WTC11 (cell line): ENCODE measurements around the gene OSGEP. TPM values are rescaled to one million over a fixed set of nuclear protein-coding genes. Genes with fewer than 3 reads are reported as not detected.

Experiments
- ATAC-seq: fragments of 200-7000 bp; cut with Tn5 transposase; 2 replicates; pipeline ENCODE4 v1.10.0; 2021; ENCODE audit warnings: mild to moderate bottlenecking, moderate library complexity
- CTCF ChIA-PET: fragments of 300-600 bp; sonication (Branson Sonifier 250); formaldehyde crosslinking; loops from one replicate; lab custom pipeline; 2021; ENCODE audit warnings: antibody characterized with exemption; lab: Charles Lee
- POLR2A ChIA-PET: fragments of 350-600 bp; sonication (Branson Sonifier 250); formaldehyde crosslinking; loops from one replicate; lab custom pipeline; 2021; ENCODE audit warnings: antibody characterized with exemption; lab: Charles Lee
- DNase-seq: peaks from one replicate; pipeline ENCODE4 v3.0.0; 2021; ENCODE audit warnings: low spot score
- H3K27ac Mint-ChIP-seq: 2 replicates; pipeline ENCODE4 v1.8.0; 2021; ENCODE audit warnings: mixed read lengths
- H3K27me3 Mint-ChIP-seq: 2 replicates; pipeline ENCODE4 v1.8.0; 2021; ENCODE audit warnings: low read depth, mild to moderate bottlenecking, moderate library complexity, mixed read lengths
- H3K36me3 Mint-ChIP-seq: 2 replicates; pipeline ENCODE4 v1.8.0; 2021; ENCODE audit warnings: mixed read lengths
- H3K4me1 Mint-ChIP-seq: 2 replicates; pipeline ENCODE4 v1.8.0; 2022; ENCODE audit warnings: mixed read lengths
- H3K4me3 Mint-ChIP-seq: 2 replicates; pipeline ENCODE4 v1.8.0; 2021; ENCODE audit warnings: mild to moderate bottlenecking, moderate library complexity, mixed read lengths
- H3K9me3 Mint-ChIP-seq: 2 replicates; pipeline ENCODE4 v1.8.0; 2021; ENCODE audit warnings: mixed read lengths
- ARID4B ChIP-seq: sonication (generic); formaldehyde crosslinking; IDR thresholded peaks from 2 replicates; pipeline ENCODE4 v1.8.0; 2023; ENCODE audit warnings: missing genetic modification reagents, mild to moderate bottlenecking, borderline replicate concordance
- ATF2 ChIP-seq: sonication (generic); formaldehyde crosslinking; IDR thresholded peaks from 2 replicates; pipeline ENCODE4 v1.8.1; 2022; ENCODE audit warnings: low read depth, missing genetic modification reagents, borderline replicate concordance
- EMX1 ChIP-seq: fragments of 250-450 bp; sonication (Bioruptor Pico); IDR thresholded peaks from 2 replicates; pipeline ENCODE4 v1.8.0; 2021; ENCODE audit warnings: mild to moderate bottlenecking
- IRF2 ChIP-seq: sonication (generic); formaldehyde crosslinking; IDR thresholded peaks from 2 replicates; pipeline ENCODE4 v1.8.0; 2022; ENCODE audit warnings: low read depth, missing genetic modification reagents, borderline replicate concordance
- MLX ChIP-seq: sonication (generic); formaldehyde crosslinking; IDR thresholded peaks from 2 replicates; pipeline ENCODE4 v1.8.1; 2023; ENCODE audit warnings: mild to moderate bottlenecking, missing genetic modification reagents, moderate library complexity
- ZBTB21 ChIP-seq: sonication (generic); formaldehyde crosslinking; IDR thresholded peaks from 2 replicates; pipeline ENCODE4 v1.8.1; 2023; ENCODE audit warnings: mild to moderate bottlenecking, missing genetic modification reagents, borderline replicate concordance
- ZBTB43 ChIP-seq: sonication (generic); formaldehyde crosslinking; IDR thresholded peaks from 2 replicates; pipeline ENCODE4 v1.8.1; 2023; ENCODE audit warnings: mild to moderate bottlenecking, missing genetic modification reagents
- ZNF317 ChIP-seq: sonication (generic); formaldehyde crosslinking; IDR thresholded peaks from 2 replicates; pipeline ENCODE4 v1.8.1; 2023; ENCODE audit warnings: low read depth, mild to moderate bottlenecking, moderate library complexity, missing genetic modification reagents, borderline replicate concordance
- total RNA-seq: library from RNA; stranded (reverse); gene quantifications from 3 replicates; pipeline ENCODE4 v1.2.3, GENCODE V29; 2021
- TF ChIP-seq, protein P1 (sequence below): fragments of 250-450 bp; sonication (Bioruptor Pico); IDR thresholded peaks from 2 replicates; pipeline ENCODE4 v1.9.0; 2021; ENCODE audit warnings: mild to moderate bottlenecking, borderline replicate concordance
- TF ChIP-seq, protein P2 (sequence below): fragments of 200-600 bp; IDR thresholded peaks from 2 replicates; pipeline ENCODE4 v1.8.0; 2022; ENCODE audit warnings: antibody characterized with exemption

Gene OSGEP
- total RNA-seq, 1 experiment from 2014 or later: 40.0 TPM

DNA sequence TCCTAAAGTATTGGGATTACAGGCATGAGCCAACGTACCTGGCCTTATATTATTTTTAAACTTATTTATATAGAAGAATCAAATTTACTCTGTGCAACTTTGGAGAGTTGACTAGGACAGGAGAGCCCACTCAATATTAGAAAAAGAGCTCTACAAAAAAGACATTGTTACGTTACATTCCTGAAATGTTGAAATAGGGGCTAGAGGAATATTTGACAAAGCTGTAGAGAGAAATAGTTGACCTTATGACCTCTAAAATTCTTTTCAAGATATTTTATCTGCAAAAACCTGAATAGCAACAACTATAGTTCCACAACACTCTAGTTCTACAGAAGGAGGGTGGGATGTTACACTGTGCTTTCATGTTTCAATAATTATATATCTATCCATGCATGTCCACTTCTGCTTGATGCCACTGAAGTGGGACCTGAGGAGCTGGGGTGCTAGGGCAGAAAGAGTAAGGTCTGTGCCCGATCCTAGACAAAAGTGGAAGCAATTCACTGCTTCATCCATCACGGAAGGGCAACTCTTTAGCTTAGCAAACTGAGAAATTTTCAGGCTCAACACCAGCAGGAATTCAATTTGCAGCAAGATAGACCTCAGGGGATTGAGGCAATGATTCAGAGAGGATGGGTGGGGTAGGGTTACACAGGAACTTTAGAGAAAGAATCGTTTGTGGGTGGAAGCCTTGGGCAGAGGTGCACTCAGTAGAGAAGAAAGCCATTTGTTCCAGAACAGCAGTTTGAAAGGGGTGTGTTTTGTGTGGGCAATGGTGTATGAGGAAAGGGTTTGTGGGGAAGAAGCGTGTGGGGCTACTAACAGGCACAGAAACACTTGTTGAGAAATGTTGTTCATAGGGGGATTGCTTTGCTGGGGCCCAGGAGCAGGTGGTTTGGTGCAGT lies 34.7 kb upstream of the OSGEP start (continued):
- TF ChIP-seq, protein P1, sequence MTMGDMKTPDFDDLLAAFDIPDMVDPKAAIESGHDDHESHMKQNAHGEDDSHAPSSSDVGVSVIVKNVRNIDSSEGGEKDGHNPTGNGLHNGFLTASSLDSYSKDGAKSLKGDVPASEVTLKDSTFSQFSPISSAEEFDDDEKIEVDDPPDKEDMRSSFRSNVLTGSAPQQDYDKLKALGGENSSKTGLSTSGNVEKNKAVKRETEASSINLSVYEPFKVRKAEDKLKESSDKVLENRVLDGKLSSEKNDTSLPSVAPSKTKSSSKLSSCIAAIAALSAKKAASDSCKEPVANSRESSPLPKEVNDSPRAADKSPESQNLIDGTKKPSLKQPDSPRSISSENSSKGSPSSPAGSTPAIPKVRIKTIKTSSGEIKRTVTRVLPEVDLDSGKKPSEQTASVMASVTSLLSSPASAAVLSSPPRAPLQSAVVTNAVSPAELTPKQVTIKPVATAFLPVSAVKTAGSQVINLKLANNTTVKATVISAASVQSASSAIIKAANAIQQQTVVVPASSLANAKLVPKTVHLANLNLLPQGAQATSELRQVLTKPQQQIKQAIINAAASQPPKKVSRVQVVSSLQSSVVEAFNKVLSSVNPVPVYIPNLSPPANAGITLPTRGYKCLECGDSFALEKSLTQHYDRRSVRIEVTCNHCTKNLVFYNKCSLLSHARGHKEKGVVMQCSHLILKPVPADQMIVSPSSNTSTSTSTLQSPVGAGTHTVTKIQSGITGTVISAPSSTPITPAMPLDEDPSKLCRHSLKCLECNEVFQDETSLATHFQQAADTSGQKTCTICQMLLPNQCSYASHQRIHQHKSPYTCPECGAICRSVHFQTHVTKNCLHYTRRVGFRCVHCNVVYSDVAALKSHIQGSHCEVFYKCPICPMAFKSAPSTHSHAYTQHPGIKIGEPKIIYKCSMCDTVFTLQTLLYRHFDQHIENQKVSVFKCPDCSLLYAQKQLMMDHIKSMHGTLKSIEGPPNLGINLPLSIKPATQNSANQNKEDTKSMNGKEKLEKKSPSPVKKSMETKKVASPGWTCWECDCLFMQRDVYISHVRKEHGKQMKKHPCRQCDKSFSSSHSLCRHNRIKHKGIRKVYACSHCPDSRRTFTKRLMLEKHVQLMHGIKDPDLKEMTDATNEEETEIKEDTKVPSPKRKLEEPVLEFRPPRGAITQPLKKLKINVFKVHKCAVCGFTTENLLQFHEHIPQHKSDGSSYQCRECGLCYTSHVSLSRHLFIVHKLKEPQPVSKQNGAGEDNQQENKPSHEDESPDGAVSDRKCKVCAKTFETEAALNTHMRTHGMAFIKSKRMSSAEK (CRISPR knock-in tag): no peak
- TF ChIP-seq ZBTB21 (CRISPR knock-in tag) (no peak), ATF2 (no peak)

- ATAC-seq: peak; percentile 55; the same call in 1 of the 2 replicates
- CTCF ChIA-PET: interaction anchor here (0.8 to 5.8 kb wide), 10 partner anchors 11 to 121 kb away, joined by 3 to 64 read pairs (median 6); partner anchors contain the start of genes PIP4P1 and RNASE11
- POLR2A ChIA-PET: no interaction called here
- no peak for DNase-seq
- H3K4me1 Mint-ChIP-seq: peaks cover 45% of the 10 kb centered on the region
- no peaks in the 10 kb centered on the region; the same call in 1 of the 2 replicates for H3K27me3 Mint-ChIP-seq
- H3K4me3 Mint-ChIP-seq: no peak overlapping the region
- no peaks in the 10 kb centered on the region for H3K36me3 Mint-ChIP-seq
- H3K27ac Mint-ChIP-seq: no peak overlapping the region
- peaks cover 6% of the 10 kb centered on the region; the same call in 1 of the 2 replicates for H3K9me3 Mint-ChIP-seq
- no peak for TF ChIP-seq ARID4B (CRISPR knock-in tag)
- no peak for TF ChIP-seq EMX1 (CRISPR knock-in tag)
- TF ChIP-seq IRF2: no peak
- TF ChIP-seq ZNF317 (CRISPR knock-in tag): no peak
- TF ChIP-seq ZBTB43 (CRISPR knock-in tag): no peak
- TF ChIP-seq, protein P2, sequence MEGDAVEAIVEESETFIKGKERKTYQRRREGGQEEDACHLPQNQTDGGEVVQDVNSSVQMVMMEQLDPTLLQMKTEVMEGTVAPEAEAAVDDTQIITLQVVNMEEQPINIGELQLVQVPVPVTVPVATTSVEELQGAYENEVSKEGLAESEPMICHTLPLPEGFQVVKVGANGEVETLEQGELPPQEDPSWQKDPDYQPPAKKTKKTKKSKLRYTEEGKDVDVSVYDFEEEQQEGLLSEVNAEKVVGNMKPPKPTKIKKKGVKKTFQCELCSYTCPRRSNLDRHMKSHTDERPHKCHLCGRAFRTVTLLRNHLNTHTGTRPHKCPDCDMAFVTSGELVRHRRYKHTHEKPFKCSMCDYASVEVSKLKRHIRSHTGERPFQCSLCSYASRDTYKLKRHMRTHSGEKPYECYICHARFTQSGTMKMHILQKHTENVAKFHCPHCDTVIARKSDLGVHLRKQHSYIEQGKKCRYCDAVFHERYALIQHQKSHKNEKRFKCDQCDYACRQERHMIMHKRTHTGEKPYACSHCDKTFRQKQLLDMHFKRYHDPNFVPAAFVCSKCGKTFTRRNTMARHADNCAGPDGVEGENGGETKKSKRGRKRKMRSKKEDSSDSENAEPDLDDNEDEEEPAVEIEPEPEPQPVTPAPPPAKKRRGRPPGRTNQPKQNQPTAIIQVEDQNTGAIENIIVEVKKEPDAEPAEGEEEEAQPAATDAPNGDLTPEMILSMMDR: no peak
- TF ChIP-seq, protein P1 (CRISPR knock-in tag): no peak
- TF ChIP-seq MLX (CRISPR knock-in tag): no peak
These were observed 32.7 kb upstream of the OSGEP start for GRCh38 chr14:20487396-20487725.
